ENCODE data around the gene GP1BB. TPM values are rescaled to one million over a fixed set of nuclear protein-coding genes. Genes with fewer than 3 reads are reported as not detected.

The GP1BB gene
- total and polyA plus RNA-seq, 2 donors (not counting 3 experiments of a cell fraction or from before 2014, with no cell fraction given) = 1.7 to 6.2 TPM

GRCh38 chr22:19743081-19743480 lies 19.7 kb downstream of the GP1BB start:
- Histone ChIP-seq H3K9me1 (replicated peaks; ENCODE audit: control insufficient read depth, extremely low read depth, insufficient read depth, low read length) (no peaks in the 10 kb centered on the region), H3K4me3 (replicated peaks in 1 of 3; ENCODE audit: insufficient read depth in 1 of 3, low read depth in 1 of 3, low read length in 3 of 3) (no peak overlapping the region), H3K36me3 (ENCODE audit: control insufficient read depth in 2 of 2, extremely low read depth in 1 of 2, insufficient read depth in 2 of 2, low read length in 2 of 2) (no peaks in the 10 kb centered on the region), H3K27ac (ENCODE audit: insufficient read depth, low read depth, low read length) (no peak overlapping the region), H2AFZ (ENCODE audit: low read depth, low read length) (no peak overlapping the region), H4K20me1 (replicated peaks; ENCODE audit: control insufficient read depth, extremely low read depth, insufficient read depth, low read length) (no peaks in the 10 kb centered on the region), H3K4me1 (ENCODE audit: control insufficient read depth, extremely low read depth, insufficient read depth, low read length) (peaks cover 9% of the 10 kb centered on the region), H3K9ac (replicated peaks; ENCODE audit: extremely low read depth, insufficient read depth, low read length) (no peak overlapping the region), H3K4me2 (ENCODE audit: insufficient read depth, low read length) (no peak overlapping the region), H3K79me2 (ENCODE audit: control insufficient read depth, insufficient read depth, low read length) (no peaks in the 10 kb centered on the region), H3K9me3 (replicated peaks; ENCODE audit: control insufficient read depth, insufficient read depth, low read length) (no peaks in the 10 kb centered on the region), H3K27me3 (ENCODE audit: control insufficient read depth in 2 of 2, insufficient read depth in 2 of 2, low read length in 2 of 2) (no peaks in the 10 kb centered on the region)
- dilution Hi-C loops (cut with MboI; ENCODE audit: extremely low pct_ligation_motif_present, low sequenced_read_pairs) = no loop called here
- no TSS peak for BruUV-seq (replicated peaks)
- ChIA-PET POLR2A (no interaction called here), CTCF (interaction anchor here (1.1 to 2.4 kb wide), 5 partner anchors 11 to 167 kb away, joined by 3 to 15 read pairs (median 4); no protein-coding TSS in a partner anchor)
- intact Hi-C loops (cut with micrococcal nuclease) = no loop called here
- FAIRE-seq = no peak
- no peak for TF ChIP-seq MYC (IDR thresholded peaks at IDR 0.05; ENCODE audit: low read depth, low read length)
- no peak for TF ChIP-seq POLR2A (IDR thresholded peaks at IDR 0.05; ENCODE audit: low read depth, low read length)
- TF ChIP-seq EZH2 (IDR thresholded peaks at IDR 0.05; ENCODE audit: borderline replicate concordance, low read depth, low read length, severe bottlenecking) = no peak
- no peak for TF ChIP-seq GATA2 (IDR thresholded peaks at IDR 0.05; ENCODE audit: insufficient read depth, insufficient read length, low read depth, low read length)
- TF ChIP-seq, protein P1, sequence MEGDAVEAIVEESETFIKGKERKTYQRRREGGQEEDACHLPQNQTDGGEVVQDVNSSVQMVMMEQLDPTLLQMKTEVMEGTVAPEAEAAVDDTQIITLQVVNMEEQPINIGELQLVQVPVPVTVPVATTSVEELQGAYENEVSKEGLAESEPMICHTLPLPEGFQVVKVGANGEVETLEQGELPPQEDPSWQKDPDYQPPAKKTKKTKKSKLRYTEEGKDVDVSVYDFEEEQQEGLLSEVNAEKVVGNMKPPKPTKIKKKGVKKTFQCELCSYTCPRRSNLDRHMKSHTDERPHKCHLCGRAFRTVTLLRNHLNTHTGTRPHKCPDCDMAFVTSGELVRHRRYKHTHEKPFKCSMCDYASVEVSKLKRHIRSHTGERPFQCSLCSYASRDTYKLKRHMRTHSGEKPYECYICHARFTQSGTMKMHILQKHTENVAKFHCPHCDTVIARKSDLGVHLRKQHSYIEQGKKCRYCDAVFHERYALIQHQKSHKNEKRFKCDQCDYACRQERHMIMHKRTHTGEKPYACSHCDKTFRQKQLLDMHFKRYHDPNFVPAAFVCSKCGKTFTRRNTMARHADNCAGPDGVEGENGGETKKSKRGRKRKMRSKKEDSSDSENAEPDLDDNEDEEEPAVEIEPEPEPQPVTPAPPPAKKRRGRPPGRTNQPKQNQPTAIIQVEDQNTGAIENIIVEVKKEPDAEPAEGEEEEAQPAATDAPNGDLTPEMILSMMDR (IDR thresholded peaks at IDR 0.05; ENCODE audit: extremely low read depth in 1 of 2, insufficient read depth in 1 of 2, low read depth in 1 of 2, low read length in 2 of 2) = no peak
- no peak for TF ChIP-seq JUN (IDR thresholded peaks at IDR 0.05; ENCODE audit: borderline replicate concordance, insufficient read depth, insufficient read length, low read depth)
- no peak for TF ChIP-seq FOS (IDR thresholded peaks at IDR 0.05; ENCODE audit: borderline replicate concordance, insufficient read depth, low read length)
- TF ChIP-seq POLR2AphosphoS5 (IDR thresholded peaks at IDR 0.05; ENCODE audit: insufficient read depth, low read depth, low read length) = no peak
- TF ChIP-seq, protein P2, sequence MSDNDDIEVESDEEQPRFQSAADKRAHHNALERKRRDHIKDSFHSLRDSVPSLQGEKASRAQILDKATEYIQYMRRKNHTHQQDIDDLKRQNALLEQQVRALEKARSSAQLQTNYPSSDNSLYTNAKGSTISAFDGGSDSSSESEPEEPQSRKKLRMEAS (IDR thresholded peaks at IDR 0.05; ENCODE audit: insufficient read depth, insufficient read length) = no peak
- DNase-seq (ENCODE audit: low read depth, low spot score) = no peak

All from endothelial cell of umbilical vein (primary cell).